GM18499 (cell line): ENCODE data around the gene SPIRE1.

ENCODE experiments used
- ATAC-seq: cut with Tn5 transposase; IDR thresholded peaks from one replicate; pipeline ENCODE4 v1.9.1; 2021; ENCODE audit warnings: moderate number of reproducible peaks; ENCODE audit not compliant: insufficient read depth, unreplicated experiment

Gene SPIRE1

GRCh38 chr18:12604445-12605007 lies 53.4 kb downstream of the SPIRE1 start:
- no peak for ATAC-seq

DNA sequence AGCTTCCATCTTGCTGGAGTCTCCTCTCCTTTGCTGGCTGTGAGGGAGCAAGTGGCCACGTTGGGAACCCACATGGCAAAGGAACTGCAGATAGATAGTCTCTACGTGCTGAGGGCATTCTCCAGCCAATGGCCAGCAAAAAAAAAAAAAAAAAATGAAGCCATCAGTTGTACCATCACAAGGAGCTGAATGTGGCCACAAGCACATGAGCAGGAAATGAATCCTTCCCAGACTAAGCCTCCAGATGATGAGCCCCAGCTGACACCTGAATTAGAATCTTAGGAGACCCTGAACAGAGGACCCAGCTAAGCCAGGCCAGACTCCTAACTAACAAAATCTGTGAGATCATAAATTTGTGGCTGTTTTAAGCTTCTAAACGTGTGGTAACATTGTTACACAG lies 57.9 kb downstream of the SPIRE1 start:
- no peak for ATAC-seq

- ATAC-seq = no peak
Observed at GRCh38 chr18:12599543-12599942, 58.4 kb downstream of the SPIRE1 start.

DNA sequence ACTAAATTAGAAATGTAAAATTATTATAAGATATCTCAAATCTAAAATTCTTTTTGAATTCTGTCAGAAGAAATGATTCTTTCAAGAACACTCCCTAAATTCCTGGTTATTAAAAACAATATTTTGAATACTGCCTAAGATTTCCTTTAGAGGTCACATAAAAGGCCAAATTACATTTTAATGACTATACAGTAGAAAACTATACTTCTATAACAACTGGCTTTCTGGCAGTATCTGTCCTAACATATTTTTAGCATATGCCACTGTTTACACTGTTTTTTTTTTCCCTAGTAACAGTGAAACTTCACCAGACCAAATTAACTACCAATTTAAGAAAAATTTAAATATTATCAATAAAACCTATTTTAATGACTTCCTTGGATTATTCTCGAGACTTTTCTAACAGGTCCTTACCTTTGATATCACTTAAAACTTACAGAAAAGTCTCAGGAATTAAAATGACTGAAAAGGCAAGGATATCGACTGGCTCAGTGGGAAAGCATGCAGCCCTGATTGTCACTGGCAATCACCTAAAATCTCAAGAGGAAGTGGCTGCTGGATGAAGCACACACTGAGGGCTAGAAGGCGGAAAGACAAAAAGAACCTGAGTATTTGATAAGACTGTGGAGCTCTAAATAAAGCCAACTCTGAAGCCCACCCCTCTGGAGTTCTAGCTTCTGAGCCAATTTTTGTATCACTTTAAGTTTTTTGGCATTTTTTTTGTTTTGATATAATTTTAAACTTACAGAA lies 59.6 kb downstream of the SPIRE1 start:
- ATAC-seq = no peak

- no peak for ATAC-seq
Observed at GRCh38 chr18:12597760-12598159, 60.1 kb downstream of the SPIRE1 start.

- no peak for ATAC-seq
Observed at GRCh38 chr18:12595571-12596255, 62.2 kb downstream of the SPIRE1 start.

GRCh38 chr18:12593866-12594265 lies 64.0 kb downstream of the SPIRE1 start:
- ATAC-seq = no peak

DNA sequence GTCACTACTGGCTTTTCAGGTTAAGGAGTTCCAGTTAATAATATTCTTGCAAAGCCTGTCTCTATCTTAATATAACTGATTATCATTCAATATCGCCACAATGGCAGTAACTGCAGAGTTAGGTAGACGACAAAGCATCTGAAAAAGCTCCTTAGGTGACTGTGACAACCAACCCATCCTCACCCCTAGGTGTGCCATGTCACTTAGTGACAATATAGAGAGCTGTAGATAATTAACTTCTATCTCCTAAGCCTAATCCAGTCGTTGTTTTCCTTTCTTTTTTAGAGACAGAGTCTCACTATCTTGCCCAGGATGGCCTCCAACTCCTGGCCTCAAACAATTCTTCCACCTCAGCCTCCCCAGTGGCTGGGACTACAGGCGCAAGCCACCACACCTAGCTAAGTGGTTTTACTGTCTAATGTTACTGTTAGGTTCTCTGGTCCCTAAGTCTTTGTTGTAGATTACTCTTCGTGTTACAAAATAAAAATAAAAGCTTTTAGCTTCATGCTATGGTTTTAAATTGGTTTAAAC lies 65.2 kb downstream of the SPIRE1 start:
- no peak for ATAC-seq

DNA sequence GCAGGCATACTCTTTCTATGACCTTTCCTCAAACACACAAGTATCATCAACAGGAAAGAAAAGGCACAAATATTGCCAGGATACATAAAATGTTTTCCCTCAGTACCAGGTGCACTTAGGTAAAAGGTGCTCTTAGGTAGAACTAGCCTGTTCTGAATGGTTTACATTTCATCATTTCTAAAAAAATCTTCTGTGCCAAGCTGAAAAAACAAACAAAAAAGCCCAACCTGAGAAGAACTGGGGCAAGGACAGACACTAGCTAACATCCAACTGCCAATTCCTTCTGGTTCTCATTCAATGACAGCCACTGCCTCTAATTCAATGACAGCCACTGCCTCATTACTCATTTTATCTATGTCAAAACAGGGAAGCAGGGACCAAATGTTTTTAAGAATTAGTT lies 68.5 kb downstream of the SPIRE1 start:
- no peak for ATAC-seq

GRCh38 chr18:12586956-12587355 lies 71.0 kb downstream of the SPIRE1 start:
- ATAC-seq = no peak

DNA sequence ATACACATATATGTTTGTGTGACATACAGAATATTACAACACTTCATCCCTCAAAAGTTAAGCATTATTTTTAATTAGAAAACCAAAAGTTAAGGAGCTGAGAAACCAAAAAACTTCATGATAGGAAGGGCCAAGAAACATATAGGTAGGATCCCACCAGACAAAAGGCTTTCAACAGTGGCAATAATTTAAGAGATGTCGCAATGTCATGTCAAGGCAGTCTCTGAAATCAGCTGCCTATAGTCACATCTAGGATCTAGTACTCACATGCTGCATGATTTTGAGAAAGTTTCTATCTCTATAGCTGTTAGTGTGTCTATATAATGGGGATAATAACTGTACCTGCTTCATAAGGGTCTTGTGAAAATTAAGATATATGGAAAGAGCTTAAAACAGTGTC lies 72.7 kb downstream of the SPIRE1 start:
- ATAC-seq = no peak

GRCh38 chr18:12580630-12581342 lies 77.1 kb downstream of the SPIRE1 start:
- ATAC-seq = no peak

- no peak for ATAC-seq
Observed at GRCh38 chr18:12579775-12580174, 78.1 kb downstream of the SPIRE1 start.

DNA sequence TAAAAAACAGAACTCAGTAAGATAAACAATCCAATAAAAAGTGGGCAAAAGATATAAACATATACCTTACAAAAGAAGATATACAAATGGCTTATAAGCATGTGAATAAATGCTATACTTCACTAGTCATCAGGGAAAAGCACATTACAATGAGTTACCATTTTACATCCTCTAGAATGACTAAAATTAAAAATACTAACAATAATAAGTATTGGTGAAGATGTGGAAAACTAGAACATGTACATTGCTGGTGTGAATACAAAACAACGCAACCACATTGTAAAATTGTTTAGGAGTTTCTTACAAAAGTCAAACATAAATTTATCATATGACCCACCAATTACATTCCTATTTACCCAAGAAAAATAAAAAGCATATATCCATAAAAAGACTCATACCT lies 80.1 kb downstream of the SPIRE1 start:
- no peak for ATAC-seq

GRCh38 chr18:12574494-12575185 lies 83.3 kb downstream of the SPIRE1 start:
- no peak for ATAC-seq

GRCh38 chr18:12571630-12572029 lies 86.3 kb downstream of the SPIRE1 start:
- ATAC-seq = no peak

- no peak for ATAC-seq
Observed at GRCh38 chr18:12569791-12570190, 88.1 kb downstream of the SPIRE1 start.

GRCh38 chr18:12567849-12568248 lies 90.1 kb downstream of the SPIRE1 start:
- no peak for ATAC-seq

- ATAC-seq = no peak
Observed at GRCh38 chr18:12564861-12565260, 93.0 kb downstream of the SPIRE1 start.

GRCh38 chr18:12564378-12564777 lies 93.5 kb downstream of the SPIRE1 start:
- ATAC-seq = no peak
